Kidney (tissue), 14 donors: Measurements from ENCODE around the gene POLR1A. TPM values are rescaled to one million over a fixed set of nuclear protein-coding genes. Genes with fewer than 3 reads are reported as not detected.

Experiments
- DNase-seq, 5 donors: peaks; one replicate each; pipeline ENCODE4 v3.0.0-alpha.2; 2013 to 2020
- FAIRE-seq: peaks from 2 replicates; lab custom pipeline; 2012; peaks lifted over from hg19 to GRCh38; lab: Jason Lieb, UNC
- H3K27ac ChIP-seq, 2 donors: one replicate each; pipeline ENCODE4 v1.7.0; 2013; ENCODE audit warnings: low read depth in 2 of 2, low read length in 2 of 2, inconsistent platforms in 1 of 2
- H3K27me3 ChIP-seq: one replicate; pipeline ENCODE4 v1.7.1; 2013; ENCODE audit warnings: low read length, inconsistent platforms; ENCODE audit not compliant: control insufficient read depth, insufficient read depth
- H3K36me3 ChIP-seq, 3 donors: one replicate each; pipeline versions ENCODE4 v1.7.0 to v1.7.1; 2013; ENCODE audit warnings: low read length in 3 of 3, control low read depth in 1 of 3, inconsistent platforms in 1 of 3; ENCODE audit not compliant: insufficient read depth in 3 of 3, control insufficient read depth in 2 of 3
- H3K4me1 ChIP-seq, 3 donors: one replicate each; pipeline versions ENCODE4 v1.7.0 to v1.7.1; 2013; ENCODE audit warnings: low read length in 3 of 3, inconsistent platforms in 1 of 3, low read depth in 1 of 3; ENCODE audit not compliant: control insufficient read depth in 2 of 3, insufficient read depth in 2 of 3
- H3K4me3 ChIP-seq, 3 donors: one replicate each; pipeline versions ENCODE4 v1.7.0 to v1.8.1; 2013; ENCODE audit warnings: low read length in 3 of 3, control low read depth in 1 of 3, inconsistent platforms in 1 of 3
- H3K9ac ChIP-seq, 3 donors: one replicate each; pipeline versions ENCODE4 v1.7.0 to v1.7.1; 2013; ENCODE audit warnings: low read length in 3 of 3, control low read depth in 1 of 3, inconsistent platforms in 1 of 3
- H3K9me3 ChIP-seq, 3 donors: one replicate each; pipeline versions ENCODE4 v1.7.0 to v1.7.1; 2013; ENCODE audit warnings: low read length in 3 of 3, control low read depth in 1 of 3, inconsistent platforms in 1 of 3; ENCODE audit not compliant: control insufficient read depth in 2 of 3, insufficient read depth in 1 of 3
- intact Hi-C: fragments of 100-400 bp; cut with DNase I; formaldehyde crosslinking; loops from one replicate; pipeline ENCODE4 v1.11.1; 2022
- polyA plus RNA-seq: library from polyadenylated mRNA; stranded (reverse); fragments of 350-450 nt; fragmentation: Illumina TruSeq; extraction: RNeasy Lipid Tissue Mini Kit (QIAGEN cat#74804); gene quantifications from one replicate; pipeline ENCODE4 v1.2.3, GENCODE V29; 2014; ENCODE audit warnings: low read depth, low replicate concordance; ENCODE audit not compliant: insufficient read depth
- total RNA-seq: library from RNA; stranded (reverse); fragmentation: NEBNext Ultra II Directional; extraction: Animal tissue kit (Norgen Biotek cat#: 25700); gene quantifications from one replicate; pipeline ENCODE4 v1.2.1, GENCODE V29; 2021
- TF ChIP-seq, protein P1 (sequence below): IDR thresholded peaks from 3 replicates; pipeline ENCODE4 v1.5.1; 2012; ENCODE audit warnings: mild to moderate bottlenecking, moderate library complexity, borderline replicate concordance; ENCODE audit not compliant: insufficient read depth; ENCODE audit errors: extremely low read depth
- donor health status: control.
- donor health status: control.
- donor health status: control.
- donor health status: control.
- donor health status: control.
- donor health status: DM: yes; HTN: yes; CAD: no.
- donor health status: Normal renal cell carcinoma (clear cell type).

POLR1A gene
- total and polyA plus RNA-seq, 2 donors from 2014 or later = 3.4 to 33.7 TPM

- Histone ChIP-seq H3K9me3 (no peaks in the 10 kb centered on the region), H3K9ac (no peak overlapping the region), H3K27ac (no peak overlapping the region), H3K36me3 (peaks cover 2 to 21% (median 20%) of the 10 kb centered on the region in 3 donors), H3K4me1 (peaks cover 0 to 7% (median 7%) of the 10 kb centered on the region in 3 donors), H3K4me3 (no peak overlapping the region), H3K27me3 (no peaks in the 10 kb centered on the region)
- no peak for FAIRE-seq
- intact Hi-C loops = loop anchor here (5.0 kb wide), 1 partner anchor 257 kb away; no protein-coding TSS in a partner anchor
- TF ChIP-seq, protein P1, sequence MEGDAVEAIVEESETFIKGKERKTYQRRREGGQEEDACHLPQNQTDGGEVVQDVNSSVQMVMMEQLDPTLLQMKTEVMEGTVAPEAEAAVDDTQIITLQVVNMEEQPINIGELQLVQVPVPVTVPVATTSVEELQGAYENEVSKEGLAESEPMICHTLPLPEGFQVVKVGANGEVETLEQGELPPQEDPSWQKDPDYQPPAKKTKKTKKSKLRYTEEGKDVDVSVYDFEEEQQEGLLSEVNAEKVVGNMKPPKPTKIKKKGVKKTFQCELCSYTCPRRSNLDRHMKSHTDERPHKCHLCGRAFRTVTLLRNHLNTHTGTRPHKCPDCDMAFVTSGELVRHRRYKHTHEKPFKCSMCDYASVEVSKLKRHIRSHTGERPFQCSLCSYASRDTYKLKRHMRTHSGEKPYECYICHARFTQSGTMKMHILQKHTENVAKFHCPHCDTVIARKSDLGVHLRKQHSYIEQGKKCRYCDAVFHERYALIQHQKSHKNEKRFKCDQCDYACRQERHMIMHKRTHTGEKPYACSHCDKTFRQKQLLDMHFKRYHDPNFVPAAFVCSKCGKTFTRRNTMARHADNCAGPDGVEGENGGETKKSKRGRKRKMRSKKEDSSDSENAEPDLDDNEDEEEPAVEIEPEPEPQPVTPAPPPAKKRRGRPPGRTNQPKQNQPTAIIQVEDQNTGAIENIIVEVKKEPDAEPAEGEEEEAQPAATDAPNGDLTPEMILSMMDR = peak; percentile 69
- peak in 2 of 5 donors; percentile 9 to 66 for DNase-seq
These were observed 26.7 kb downstream of the POLR1A start for GRCh38 chr2:86078774-86079545.

DNA sequence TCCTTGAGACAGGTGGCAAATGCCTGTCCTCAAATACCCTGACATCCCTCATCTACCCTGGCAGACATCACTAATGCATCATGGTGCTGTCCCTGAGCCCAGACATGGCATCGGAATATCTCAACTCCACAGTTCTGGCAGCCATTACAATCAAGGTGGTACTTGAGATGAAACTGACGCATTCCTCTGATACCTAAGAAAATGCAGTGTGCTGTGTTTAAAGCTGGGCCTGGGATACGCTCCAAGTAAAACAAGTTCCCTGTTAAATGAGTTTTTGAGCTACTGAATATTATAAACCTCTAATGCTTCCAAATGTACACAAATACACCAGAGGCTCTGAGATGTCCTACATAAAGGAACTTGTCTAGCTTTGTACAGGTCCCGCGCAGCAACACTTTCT lies 29.8 kb downstream of the POLR1A start:
- no peak overlapping the region for H3K4me3 ChIP-seq
- FAIRE-seq (no peak), DNase-seq (no peak)
- H3K27ac ChIP-seq = no peak overlapping the region
- H3K36me3 ChIP-seq = peaks cover 3 to 29% (median 20%) of the 10 kb centered on the region in 3 donors
- no peaks in the 10 kb centered on the region for H3K9me3 ChIP-seq
- H3K27me3 ChIP-seq = no peaks in the 10 kb centered on the region
- intact Hi-C loops = loop anchor here (5.0 kb wide), 1 partner anchor 254 kb away; no protein-coding TSS in a partner anchor
- TF ChIP-seq, protein P1 = no peak
- H3K9ac ChIP-seq = no peak overlapping the region
- H3K4me1 ChIP-seq = peaks cover 0 to 24% (median 19%) of the 10 kb centered on the region in 3 donors

GRCh38 chr2:86074811-86075210 lies 30.9 kb downstream of the POLR1A start:
- Histone ChIP-seq H3K4me1 (peaks cover 0 to 17% (median 13%) of the 10 kb centered on the region in 3 donors), H3K9ac (no peak overlapping the region), H3K4me3 (no peak overlapping the region), H3K36me3 (peaks cover 5 to 29% (median 19%) of the 10 kb centered on the region in 3 donors), H3K27ac (no peak overlapping the region), H3K27me3 (no peaks in the 10 kb centered on the region), H3K9me3 (no peaks in the 10 kb centered on the region)
- DNase-seq = no peak
- no peak for FAIRE-seq
- intact Hi-C loops = loop anchor here (5.0 kb wide), 1 partner anchor 253 kb away; no protein-coding TSS in a partner anchor
- TF ChIP-seq, protein P1 = no peak
